Activated CD4-positive, alpha-beta memory T cell treated with anti-CD3 and anti-CD28 coated beads, Interleukin-2, amount 10 ng/mL, durations not matched to agents 7 days and 5 days (primary cell): ENCODE results near the gene AOC2. TPM values are rescaled to one million over a fixed set of nuclear protein-coding genes. Genes with fewer than 3 reads are reported as not detected.
"Not testable (repeated sequence)": the region's sequence is repeated elsewhere in the genome, so short reads cannot be mapped to it uniquely, and the experiment has no call there.

Experiments used
- CTCF ChIA-PET: fragments of 350-600 bp; sonication (Branson Sonifier 250); formaldehyde crosslinking; loops from one replicate; lab custom pipeline; 2021; ENCODE audit warnings: antibody characterized with exemption, inconsistent platforms; lab: Charles Lee
- POLR2A ChIA-PET: fragments of 350-600 bp; sonication (Branson Sonifier 250); formaldehyde crosslinking; loops from one replicate; lab custom pipeline; 2021; ENCODE audit warnings: antibody characterized with exemption; lab: Charles Lee
- DNase-seq: peaks from one replicate; pipeline ENCODE4 v3.0.0-alpha.2; 2020
- H3K27ac Mint-ChIP-seq: one replicate; pipeline ENCODE4 v1.8.0; 2021; ENCODE audit warnings: mild to moderate bottlenecking, mixed read lengths
- H3K27me3 Mint-ChIP-seq: one replicate; pipeline ENCODE4 v1.8.0; 2021; ENCODE audit warnings: mixed read lengths
- H3K36me3 Mint-ChIP-seq: one replicate; pipeline ENCODE4 v1.8.0; 2021; ENCODE audit warnings: low read depth, mixed read lengths
- H3K4me1 Mint-ChIP-seq: one replicate; pipeline ENCODE4 v1.8.0; 2021; ENCODE audit warnings: mixed read lengths
- H3K4me3 Mint-ChIP-seq: one replicate; pipeline ENCODE4 v1.8.0; 2021; ENCODE audit warnings: mild to moderate bottlenecking, mixed read lengths
- H3K9me3 Mint-ChIP-seq: one replicate; pipeline ENCODE4 v1.8.0; 2021; ENCODE audit warnings: mixed read lengths
- total RNA-seq, 2 experiments: library from RNA; stranded (reverse); gene quantifications; one replicate each; pipeline ENCODE4 v1.2.3, GENCODE V29; 2021

The AOC2 gene
- total RNA-seq, 2 experiments from 2014 or later = 1.0 to 1.1 TPM

DNA sequence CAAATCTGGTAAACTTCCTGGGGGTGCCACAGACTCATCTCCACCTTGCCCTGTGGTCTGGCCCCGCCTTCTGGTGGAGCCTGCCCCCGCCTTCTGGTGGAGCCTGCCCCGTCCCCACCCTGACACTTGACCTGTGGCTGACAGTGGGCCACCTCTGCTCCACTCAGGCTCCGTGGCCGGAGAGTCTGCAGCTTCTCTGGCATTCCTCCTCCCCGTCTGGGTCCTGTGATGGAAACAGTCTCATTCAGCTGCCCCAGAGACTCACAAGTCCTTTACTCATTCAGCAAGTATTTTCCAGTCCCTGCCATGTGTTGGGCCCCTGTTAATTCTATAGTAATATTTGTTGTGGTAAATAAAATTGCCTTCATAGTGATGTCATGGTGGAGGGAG, 35.2 kb downstream of the AOC2 start:
- H3K27ac Mint-ChIP-seq = no peak overlapping the region
- DNase-seq = no peak
- H3K4me1 Mint-ChIP-seq = no peaks in the 10 kb centered on the region
- ChIA-PET CTCF (no interaction called here), POLR2A (no interaction called here)
- no peaks in the 10 kb centered on the region for H3K9me3 Mint-ChIP-seq
- peaks cover 20% of the 10 kb centered on the region for H3K27me3 Mint-ChIP-seq
- no peaks in the 10 kb centered on the region for H3K36me3 Mint-ChIP-seq
- H3K4me3 Mint-ChIP-seq = no peak overlapping the region

DNA sequence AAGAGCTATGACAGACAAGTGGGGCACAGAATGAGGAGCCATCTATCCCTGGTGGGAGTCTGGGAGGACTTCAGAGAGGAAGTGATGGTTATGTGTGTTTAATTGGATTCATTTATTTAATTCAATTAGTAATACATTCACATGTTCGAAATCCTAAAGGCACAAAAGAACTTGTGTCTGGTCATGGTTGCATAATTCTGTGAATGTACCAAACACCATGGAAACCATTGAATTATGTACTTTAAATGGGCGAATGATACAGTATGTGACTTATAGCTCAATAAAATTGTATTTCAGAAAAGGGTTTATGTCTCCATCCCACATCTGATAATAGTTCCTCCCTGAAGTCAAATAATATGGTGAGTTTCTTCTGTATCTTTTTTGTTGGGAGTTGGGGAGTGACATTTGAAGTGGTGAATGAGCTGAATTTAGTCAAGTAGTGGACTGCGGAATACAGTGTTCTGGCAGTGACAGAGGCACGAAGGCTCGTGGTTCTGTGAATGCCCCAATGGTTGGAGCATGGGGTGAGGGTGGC, 36.5 kb downstream of the AOC2 start:
- ChIA-PET CTCF (interaction anchor here (0.6 kb wide), 1 partner anchor 321 kb away, joined by 3 read pairs; no protein-coding TSS in a partner anchor), POLR2A (no interaction called here)
- H3K36me3 Mint-ChIP-seq = no peaks in the 10 kb centered on the region
- H3K27me3 Mint-ChIP-seq = peaks cover 17% of the 10 kb centered on the region
- no peak for DNase-seq
- H3K4me3 Mint-ChIP-seq = no peak overlapping the region
- no peak overlapping the region for H3K27ac Mint-ChIP-seq
- H3K4me1 Mint-ChIP-seq = no peaks in the 10 kb centered on the region
- H3K9me3 Mint-ChIP-seq = no peaks in the 10 kb centered on the region

DNA sequence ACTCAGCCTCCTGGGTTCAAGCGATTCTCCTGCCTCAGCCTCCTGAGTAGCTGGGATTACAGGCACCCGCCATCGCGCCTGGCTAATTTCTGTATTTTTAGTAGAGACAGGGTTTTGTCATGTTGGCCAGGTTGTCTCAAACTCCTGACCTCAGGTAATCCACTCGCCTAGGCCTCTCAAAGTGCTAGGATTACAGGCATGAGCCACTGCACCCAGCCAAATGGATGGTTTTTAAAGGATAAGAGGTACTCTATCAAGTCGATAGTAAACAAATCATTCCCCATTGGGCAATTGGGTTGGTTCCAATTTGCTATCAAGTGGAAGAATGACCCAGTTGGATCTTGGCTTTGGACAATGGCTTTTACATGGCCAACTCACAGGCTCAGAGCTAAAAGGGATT, 37.3 kb downstream of the AOC2 start:
- H3K36me3 Mint-ChIP-seq, POLR2A ChIA-PET, H3K4me1 Mint-ChIP-seq, H3K9me3 Mint-ChIP-seq, H3K27ac Mint-ChIP-seq, DNase-seq, CTCF ChIA-PET, H3K4me3 Mint-ChIP-seq: not testable (repeated sequence)
- peaks cover 17% of the 10 kb centered on the region for H3K27me3 Mint-ChIP-seq

DNA sequence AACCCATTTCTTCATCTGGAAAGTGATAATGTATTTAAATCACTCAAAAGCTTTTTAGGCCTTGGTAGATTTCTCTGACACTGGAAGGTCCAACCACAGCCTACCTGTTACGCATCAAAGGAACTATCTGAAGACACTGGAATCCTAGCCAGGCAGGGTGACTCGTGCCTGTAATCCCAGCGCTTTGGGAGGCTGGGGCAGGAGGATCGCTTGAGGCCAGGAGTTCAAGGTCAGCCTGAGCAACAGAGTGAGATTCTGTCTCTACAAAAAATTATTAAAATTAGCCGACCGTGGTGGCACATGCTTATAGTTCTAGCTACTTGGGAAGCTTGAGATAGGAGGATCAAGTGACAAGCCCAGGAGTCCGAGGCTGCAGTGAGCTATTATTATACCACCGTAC, 37.8 kb downstream of the AOC2 start:
- POLR2A ChIA-PET = no interaction called here
- no peaks in the 10 kb centered on the region for H3K9me3 Mint-ChIP-seq
- CTCF ChIA-PET = no interaction called here

DNA sequence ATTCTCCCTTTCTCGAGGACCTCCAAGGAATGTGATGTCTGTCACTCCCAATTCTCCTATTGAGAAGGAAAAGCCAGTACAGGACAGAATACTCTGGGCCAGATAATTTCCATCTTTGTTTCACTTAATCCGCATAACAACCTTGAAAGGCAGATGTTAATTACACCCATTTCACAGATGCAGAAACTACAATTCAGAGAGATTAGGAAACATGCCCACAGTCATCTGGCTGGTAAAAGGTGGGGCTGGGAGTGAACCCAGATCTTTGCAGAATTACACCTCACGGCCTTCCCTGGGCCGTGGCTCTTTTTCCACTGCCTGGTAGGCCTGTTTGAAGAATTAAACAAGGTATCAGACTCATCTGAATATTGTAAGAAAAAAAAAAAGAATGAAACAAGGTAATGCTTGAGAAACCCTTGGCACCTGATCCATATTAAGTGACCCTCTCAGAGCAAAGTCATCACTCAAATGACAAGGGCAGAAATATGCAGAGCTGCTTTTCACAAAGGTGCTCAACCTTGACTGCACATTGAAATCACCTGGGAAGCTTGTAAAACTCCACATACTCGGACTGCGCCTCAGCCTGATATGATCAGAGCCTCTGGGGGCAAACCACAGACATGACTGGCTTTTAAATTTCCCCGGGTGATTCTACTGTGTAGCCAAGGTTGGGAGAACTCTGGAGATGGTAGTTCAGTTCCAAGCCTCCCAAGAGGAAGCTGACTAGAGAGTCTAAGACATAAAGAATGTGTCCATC, 39.6 kb downstream of the AOC2 start:
- H3K9me3 Mint-ChIP-seq = no peaks in the 10 kb centered on the region
- H3K36me3 Mint-ChIP-seq = no peaks in the 10 kb centered on the region
- ChIA-PET POLR2A (no interaction called here), CTCF (no interaction called here)
- no peak overlapping the region for H3K4me3 Mint-ChIP-seq
- H3K4me1 Mint-ChIP-seq = peaks cover 2% of the 10 kb centered on the region
- no peak for DNase-seq
- H3K27me3 Mint-ChIP-seq = peaks cover 10% of the 10 kb centered on the region
- no peak overlapping the region for H3K27ac Mint-ChIP-seq

More for the DNA sequence above, 37.8 kb downstream of the AOC2 start:
- no peak for DNase-seq
- no peak overlapping the region for H3K27ac Mint-ChIP-seq
- H3K36me3 Mint-ChIP-seq = no peaks in the 10 kb centered on the region
- H3K27me3 Mint-ChIP-seq = peaks cover 16% of the 10 kb centered on the region
- H3K4me1 Mint-ChIP-seq = peaks cover 2% of the 10 kb centered on the region
- no peak overlapping the region for H3K4me3 Mint-ChIP-seq

DNA sequence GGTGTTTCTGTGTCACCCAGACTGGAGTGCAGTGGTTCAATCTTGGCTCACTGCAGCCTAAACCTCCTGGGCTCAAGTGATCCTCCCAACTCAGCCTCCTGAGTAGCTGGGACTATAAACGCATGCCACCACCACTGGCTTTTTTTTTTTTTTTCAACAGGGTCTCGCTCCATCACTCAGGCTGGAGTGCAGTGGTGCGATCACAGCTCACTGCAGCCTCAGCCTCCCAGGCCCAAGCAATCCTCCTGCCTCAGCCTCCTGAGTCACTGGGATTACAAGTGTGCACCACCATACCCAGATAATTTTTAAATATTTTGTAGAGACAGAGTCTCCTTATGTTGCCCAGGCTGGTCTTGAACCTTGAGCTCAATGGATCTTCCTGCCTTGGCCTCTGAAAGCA, 41.4 kb downstream of the AOC2 start:
- POLR2A ChIA-PET, DNase-seq, H3K27me3 Mint-ChIP-seq, H3K36me3 Mint-ChIP-seq, H3K4me3 Mint-ChIP-seq, H3K27ac Mint-ChIP-seq, H3K4me1 Mint-ChIP-seq, H3K9me3 Mint-ChIP-seq: not testable (repeated sequence)
- CTCF ChIA-PET = interaction anchor here (0.7 kb wide), 1 partner anchor 17 kb away, joined by 4 read pairs; no protein-coding TSS in a partner anchor

DNA sequence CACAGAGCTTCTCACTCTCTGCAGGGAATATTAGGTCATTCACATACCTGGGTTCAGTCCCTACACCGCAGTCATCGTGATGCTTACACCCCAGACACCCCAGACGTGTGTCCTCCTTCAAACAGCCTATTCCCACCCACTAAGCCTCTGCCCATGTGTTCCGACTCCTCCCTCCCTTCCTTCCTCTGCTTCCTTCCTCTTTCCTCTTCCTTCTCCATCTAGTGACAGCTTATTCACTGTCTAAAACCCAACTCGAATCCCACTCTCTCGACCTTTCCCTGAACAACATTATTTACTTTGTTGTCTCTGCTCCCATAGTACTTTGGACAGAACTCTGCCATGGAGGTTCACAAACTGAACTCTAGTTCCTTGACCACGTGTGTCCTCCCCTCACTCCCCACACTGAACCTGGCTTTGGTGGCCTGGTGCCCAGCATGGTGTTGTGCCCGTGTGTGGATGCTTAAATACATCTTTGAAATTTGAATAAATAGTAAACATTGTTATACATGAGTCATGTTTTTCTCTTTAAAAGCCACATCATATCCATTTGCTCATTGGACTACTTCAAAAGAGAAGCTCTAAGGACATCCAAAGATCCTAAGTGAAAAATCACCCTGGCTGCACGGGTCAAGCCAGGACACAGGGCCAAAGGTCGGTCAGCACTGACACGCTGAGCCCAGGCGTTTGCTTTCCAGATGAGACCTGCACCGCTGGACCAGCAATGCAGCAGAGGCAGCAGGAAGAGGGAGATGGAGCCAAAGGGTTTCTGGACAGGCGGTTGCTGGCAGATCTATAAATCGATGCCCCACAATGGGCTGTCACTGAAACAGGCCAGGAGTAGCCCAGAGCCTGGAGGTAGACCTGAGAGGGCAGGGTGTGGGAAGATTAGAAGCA, 42.1 kb downstream of the AOC2 start:
- Mint-ChIP-seq H3K9me3 (no peaks in the 10 kb centered on the region), H3K27me3 (peaks cover 5% of the 10 kb centered on the region), H3K27ac (no peak overlapping the region), H3K4me1 (peaks cover 2% of the 10 kb centered on the region), H3K4me3 (no peak overlapping the region), H3K36me3 (no peaks in the 10 kb centered on the region)
- POLR2A ChIA-PET = no interaction called here
- no peak for DNase-seq
- CTCF ChIA-PET = interaction anchor here (0.7 kb wide), 2 partner anchors 18 to 256 kb away, joined by 3 to 4 read pairs; no protein-coding TSS in a partner anchor

DNA sequence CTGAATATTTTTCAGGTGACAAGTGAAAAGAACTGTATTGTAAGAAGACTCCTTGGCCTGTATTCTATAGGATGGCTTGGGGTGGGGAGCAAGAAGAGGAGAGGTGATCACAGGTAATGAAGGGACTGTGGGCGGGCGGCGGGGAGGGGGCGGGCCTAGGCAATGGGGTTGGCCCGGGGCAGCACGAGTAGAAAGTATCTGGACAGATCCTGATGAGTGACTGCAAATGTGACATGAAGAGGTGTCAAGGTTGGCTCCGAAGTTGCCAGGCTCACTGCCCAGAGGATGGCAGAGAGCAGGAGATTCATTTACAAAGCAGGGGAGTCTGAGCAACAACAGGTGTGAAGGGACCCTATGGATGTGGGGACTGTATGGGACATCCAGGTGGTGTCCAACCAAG, 45.4 kb downstream of the AOC2 start:
- H3K4me1 Mint-ChIP-seq = peaks cover 6% of the 10 kb centered on the region
- H3K9me3 Mint-ChIP-seq = no peaks in the 10 kb centered on the region
- H3K36me3 Mint-ChIP-seq = no peaks in the 10 kb centered on the region
- no peak for DNase-seq
- no peak overlapping the region for H3K4me3 Mint-ChIP-seq
- peaks cover 18% of the 10 kb centered on the region for H3K27me3 Mint-ChIP-seq
- ChIA-PET CTCF (no interaction called here), POLR2A (no interaction called here)
- no peak overlapping the region for H3K27ac Mint-ChIP-seq

DNA sequence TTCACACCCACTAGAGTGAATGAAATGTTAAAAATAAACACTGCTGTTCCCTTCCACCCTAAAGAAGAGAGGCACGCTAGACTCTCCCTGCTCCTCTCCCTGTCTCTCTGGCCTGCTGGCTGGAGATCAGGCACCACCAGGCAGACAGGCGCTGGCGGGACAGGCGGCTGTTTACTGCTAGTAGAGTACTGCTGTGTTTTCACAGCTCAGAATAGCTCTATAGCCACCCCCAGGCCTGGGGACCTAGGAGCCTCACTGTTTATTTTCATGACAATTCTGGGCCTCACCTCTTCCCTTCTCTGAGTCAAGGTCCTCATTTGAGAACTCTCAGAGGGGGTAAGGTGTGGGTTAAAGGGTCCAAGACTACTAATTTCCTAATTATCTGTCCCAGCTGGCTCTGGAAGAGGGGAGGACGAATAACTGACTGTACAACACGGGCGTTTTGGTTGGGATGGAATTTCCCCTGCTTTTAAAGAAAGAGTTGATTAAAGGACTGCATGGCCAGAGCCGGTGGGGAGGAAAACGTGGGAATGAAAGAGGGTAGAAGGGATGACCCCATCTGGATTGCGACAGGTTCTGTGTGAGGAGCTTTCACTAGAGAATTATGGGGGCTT, 47.3 kb downstream of the AOC2 start:
- H3K4me1 Mint-ChIP-seq = peaks cover 3% of the 10 kb centered on the region
- no peak overlapping the region for H3K4me3 Mint-ChIP-seq
- ChIA-PET POLR2A (no interaction called here), CTCF (no interaction called here)
- DNase-seq = no peak
- peaks cover 23% of the 10 kb centered on the region for H3K27me3 Mint-ChIP-seq
- H3K36me3 Mint-ChIP-seq = no peaks in the 10 kb centered on the region
- H3K9me3 Mint-ChIP-seq = no peaks in the 10 kb centered on the region
- no peak overlapping the region for H3K27ac Mint-ChIP-seq

DNA sequence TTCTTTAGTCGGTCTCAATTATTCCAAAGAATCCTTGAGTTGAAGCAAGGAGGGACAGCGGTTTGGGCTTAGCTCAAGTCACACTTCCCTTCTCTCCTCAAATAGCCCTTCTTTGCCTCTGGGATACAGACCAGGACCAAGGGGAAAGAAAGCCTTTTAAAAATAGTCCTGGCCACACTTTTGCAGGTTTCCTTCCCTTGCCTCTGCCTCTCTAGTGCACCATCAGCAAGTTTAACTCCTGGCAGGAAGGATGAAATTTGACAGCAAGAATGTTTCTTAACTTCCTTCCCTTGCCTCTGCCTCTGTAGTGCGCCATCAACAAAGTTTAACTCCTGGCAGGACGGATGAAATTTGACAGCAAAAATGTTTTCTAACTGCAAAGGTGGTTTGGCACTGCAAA, 49.0 kb downstream of the AOC2 start:
- CTCF ChIA-PET = no interaction called here
- Mint-ChIP-seq H3K27ac (no peak overlapping the region), H3K27me3 (peaks cover 25% of the 10 kb centered on the region), H3K9me3 (no peaks in the 10 kb centered on the region), H3K4me3 (no peak overlapping the region), H3K4me1 (peaks cover 3% of the 10 kb centered on the region), H3K36me3 (no peaks in the 10 kb centered on the region)
- POLR2A ChIA-PET = no interaction called here
- no peak for DNase-seq

DNA sequence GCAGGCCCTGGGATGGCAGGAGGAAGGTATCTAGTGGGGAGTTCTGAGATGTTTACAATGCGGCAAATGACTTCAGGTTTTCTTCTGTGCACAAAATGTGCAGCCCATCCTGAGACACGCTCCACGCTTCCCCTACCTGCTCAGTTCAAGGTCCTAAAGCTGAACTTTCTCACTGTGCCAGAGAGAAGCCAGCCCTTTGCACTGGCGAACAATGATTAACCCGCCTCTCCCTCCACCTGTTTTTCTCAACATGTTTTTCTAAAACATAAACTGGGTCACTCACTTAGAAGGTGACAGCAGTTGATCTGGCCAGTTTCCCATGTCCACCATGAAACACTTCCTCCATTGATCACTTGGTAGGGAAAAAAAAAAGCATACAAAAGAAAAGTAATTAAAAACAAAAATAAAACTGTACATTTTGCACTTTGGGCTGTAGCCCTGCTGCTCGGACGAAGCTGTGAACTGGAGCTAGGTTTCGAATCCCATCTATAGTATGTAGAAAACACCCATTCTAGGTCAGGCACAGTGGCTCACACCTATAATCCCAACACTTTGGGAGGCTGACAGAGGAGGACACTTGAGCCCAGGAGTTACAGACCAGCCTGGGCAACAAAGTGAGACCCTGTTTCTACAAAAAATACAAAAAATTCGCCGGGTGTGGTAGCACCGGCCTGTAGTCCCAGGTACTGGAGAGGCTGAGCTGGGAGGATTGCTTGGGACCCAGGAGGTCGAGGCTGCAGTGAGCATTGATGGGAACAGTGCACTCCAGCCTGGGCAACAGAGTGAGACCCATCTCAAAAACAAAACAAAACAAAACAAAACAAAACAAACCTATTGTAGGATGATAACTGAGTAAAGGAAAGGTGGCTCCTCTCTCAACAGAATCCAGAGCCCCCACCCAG, 50.2 kb downstream of the AOC2 start:
- Mint-ChIP-seq H3K27ac (no peak overlapping the region), H3K36me3 (no peaks in the 10 kb centered on the region), H3K4me3 (no peak overlapping the region), H3K9me3 (no peaks in the 10 kb centered on the region), H3K4me1 (peaks cover 3% of the 10 kb centered on the region), H3K27me3 (peaks cover 26% of the 10 kb centered on the region)
- ChIA-PET POLR2A (no interaction called here), CTCF (no interaction called here)
- DNase-seq = no peak

DNA sequence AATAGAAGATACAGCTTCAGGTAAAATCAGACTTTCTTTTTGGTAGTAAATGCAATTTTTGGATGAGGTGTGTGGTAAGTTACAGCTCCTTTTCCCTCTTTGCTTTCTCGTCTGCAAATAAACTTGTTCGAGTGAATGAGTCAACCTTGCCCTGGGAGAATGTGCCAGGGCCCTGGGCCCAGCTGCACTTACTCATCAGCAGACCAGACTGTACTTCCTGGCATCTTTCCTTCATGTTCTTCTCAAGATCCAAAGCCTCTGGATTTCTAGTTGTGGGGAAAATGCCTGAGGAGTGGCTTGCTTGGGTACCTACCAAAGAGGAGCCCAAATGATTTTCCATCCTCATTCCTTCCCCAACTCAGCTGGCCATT, 50.8 kb downstream of the AOC2 start:
- Mint-ChIP-seq H3K27me3 (peaks cover 26% of the 10 kb centered on the region), H3K36me3 (no peaks in the 10 kb centered on the region), H3K9me3 (no peaks in the 10 kb centered on the region), H3K27ac (no peak overlapping the region), H3K4me1 (peaks cover 3% of the 10 kb centered on the region), H3K4me3 (no peak overlapping the region)
- ChIA-PET POLR2A (no interaction called here), CTCF (no interaction called here)
- no peak for DNase-seq
